ENCODE data around the gene MX1. TPM values are rescaled to one million over a fixed set of nuclear protein-coding genes. Genes with fewer than 3 reads are reported as not detected.

Gene MX1
- total RNA-seq, 2 donors from 2014 or later = 65.2 to 154 TPM

GRCh38 chr21:41429305-41429704, 3.3 kb downstream of the MX1 start:
- no peaks in the 10 kb centered on the region for H3K9me3 Mint-ChIP-seq
- ATAC-seq (replicated peaks in 1 of 2) (no peak), DNase-seq (no peak)
- H3K27ac Mint-ChIP-seq = no peak overlapping the region
- peaks cover 32% of the 10 kb centered on the region for H3K4me1 Mint-ChIP-seq (ENCODE audit: low read depth)
- no peak overlapping the region for H3K4me3 Mint-ChIP-seq
- no peaks in the 10 kb centered on the region for H3K27me3 Mint-ChIP-seq (ENCODE audit: low read depth)
- H3K36me3 Mint-ChIP-seq (ENCODE audit: insufficient read depth in 2 of 2) = peaks cover 8 to 17% of the 10 kb centered on the region in 2 donors

GRCh38 chr21:41429925-41430491, 4.0 kb downstream of the MX1 start:
- Mint-ChIP-seq H3K27me3 (ENCODE audit: low read depth) (no peaks in the 10 kb centered on the region), H3K9me3 (peaks cover 0 to 5% of the 10 kb centered on the region in 2 donors), H3K4me1 (ENCODE audit: low read depth) (peaks cover 30% of the 10 kb centered on the region), H3K27ac (no peak overlapping the region), H3K36me3 (ENCODE audit: insufficient read depth in 2 of 2) (peaks cover 14 to 20% of the 10 kb centered on the region in 2 donors), H3K4me3 (no peak overlapping the region)
- DNase-seq (no peak), ATAC-seq (replicated peaks in 1 of 2) (no peak)

GRCh38 chr21:41431788-41432548, 5.9 kb downstream of the MX1 start:
- no peak overlapping the region for H3K27ac Mint-ChIP-seq
- ATAC-seq (replicated peaks in 1 of 2) (no peak), DNase-seq (no peak)
- no peaks in the 10 kb centered on the region for H3K27me3 Mint-ChIP-seq (ENCODE audit: low read depth)
- peaks cover 25 to 28% of the 10 kb centered on the region in 2 donors for H3K36me3 Mint-ChIP-seq (ENCODE audit: insufficient read depth in 2 of 2)
- no peak overlapping the region for H3K4me3 Mint-ChIP-seq
- H3K4me1 Mint-ChIP-seq (ENCODE audit: low read depth) = peaks cover 20% of the 10 kb centered on the region
- peaks cover 5 to 10% of the 10 kb centered on the region in 2 donors for H3K9me3 Mint-ChIP-seq

GRCh38 chr21:41432562-41433460, 6.8 kb downstream of the MX1 start:
- no peak overlapping the region for H3K4me3 Mint-ChIP-seq
- no peak for DNase-seq
- H3K9me3 Mint-ChIP-seq = peaks cover 5 to 10% of the 10 kb centered on the region in 2 donors
- H3K36me3 Mint-ChIP-seq (ENCODE audit: insufficient read depth in 2 of 2) = peaks cover 26 to 28% of the 10 kb centered on the region in 2 donors
- no peaks in the 10 kb centered on the region for H3K27me3 Mint-ChIP-seq (ENCODE audit: low read depth)
- H3K27ac Mint-ChIP-seq = no peak overlapping the region
- H3K4me1 Mint-ChIP-seq (ENCODE audit: low read depth) = peaks cover 12% of the 10 kb centered on the region
- no peak for ATAC-seq (replicated peaks in 1 of 2)

GRCh38 chr21:41433566-41433965, 7.5 kb downstream of the MX1 start:
- Mint-ChIP-seq H3K4me3 (no peak overlapping the region), H3K4me1 (ENCODE audit: low read depth) (peaks cover 5% of the 10 kb centered on the region), H3K27me3 (ENCODE audit: low read depth) (no peaks in the 10 kb centered on the region), H3K27ac (no peak overlapping the region), H3K9me3 (peaks cover 5 to 10% of the 10 kb centered on the region in 2 donors), H3K36me3 (ENCODE audit: insufficient read depth in 2 of 2) (peaks cover 26% of the 10 kb centered on the region in 2 donors)
- ATAC-seq (replicated peaks in 1 of 2) = no peak
- DNase-seq = no peak

GRCh38 chr21:41435706-41436105, 9.7 kb downstream of the MX1 start:
- no peak for DNase-seq
- ATAC-seq (replicated peaks in 1 of 2) = no peak
- H3K9me3 Mint-ChIP-seq = peaks cover 5 to 10% of the 10 kb centered on the region in 2 donors
- H3K36me3 Mint-ChIP-seq (ENCODE audit: insufficient read depth in 2 of 2) = peaks cover 25 to 26% of the 10 kb centered on the region in 2 donors
- no peaks in the 10 kb centered on the region for H3K27me3 Mint-ChIP-seq (ENCODE audit: low read depth)
- H3K4me1 Mint-ChIP-seq (ENCODE audit: low read depth) = no peaks in the 10 kb centered on the region
- H3K27ac Mint-ChIP-seq = no peak overlapping the region
- no peak overlapping the region for H3K4me3 Mint-ChIP-seq

- ATAC-seq (replicated peaks in 1 of 2) (peak; percentile 29 to 68), DNase-seq (no peak)
- H3K27me3 Mint-ChIP-seq (ENCODE audit: low read depth) = no peaks in the 10 kb centered on the region
- no peaks in the 10 kb centered on the region for H3K4me1 Mint-ChIP-seq (ENCODE audit: low read depth)
- H3K36me3 Mint-ChIP-seq (ENCODE audit: insufficient read depth in 2 of 2) = peaks cover 23 to 26% of the 10 kb centered on the region in 2 donors
- H3K9me3 Mint-ChIP-seq = peaks cover 5 to 10% of the 10 kb centered on the region in 2 donors
- H3K27ac Mint-ChIP-seq = no peak overlapping the region
- H3K4me3 Mint-ChIP-seq = no peak overlapping the region
These were observed 11.7 kb downstream of the MX1 start for GRCh38 chr21:41437729-41438128.

- H3K9me3 Mint-ChIP-seq = peaks cover 5 to 10% of the 10 kb centered on the region in 2 donors
- no peak overlapping the region for H3K27ac Mint-ChIP-seq
- ATAC-seq (replicated peaks in 1 of 2) = no peak
- peaks cover 18 to 19% of the 10 kb centered on the region in 2 donors for H3K36me3 Mint-ChIP-seq (ENCODE audit: insufficient read depth in 2 of 2)
- H3K4me1 Mint-ChIP-seq (ENCODE audit: low read depth) = no peaks in the 10 kb centered on the region
- H3K27me3 Mint-ChIP-seq (ENCODE audit: low read depth) = no peaks in the 10 kb centered on the region
- no peak overlapping the region for H3K4me3 Mint-ChIP-seq
- no peak for DNase-seq
These were observed 12.5 kb downstream of the MX1 start for GRCh38 chr21:41438425-41439113.

GRCh38 chr21:41439248-41439647, 13.2 kb downstream of the MX1 start:
- no peaks in the 10 kb centered on the region for H3K4me1 Mint-ChIP-seq (ENCODE audit: low read depth)
- DNase-seq (no peak), ATAC-seq (replicated peaks in 1 of 2) (no peak)
- H3K9me3 Mint-ChIP-seq = peaks cover 5 to 10% of the 10 kb centered on the region in 2 donors
- H3K4me3 Mint-ChIP-seq = no peak overlapping the region
- peaks cover 18% of the 10 kb centered on the region in 2 donors for H3K36me3 Mint-ChIP-seq (ENCODE audit: insufficient read depth in 2 of 2)
- H3K27ac Mint-ChIP-seq = no peak overlapping the region
- no peaks in the 10 kb centered on the region for H3K27me3 Mint-ChIP-seq (ENCODE audit: low read depth)

GRCh38 chr21:41441546-41441945, 15.5 kb downstream of the MX1 start:
- no peak overlapping the region for H3K27ac Mint-ChIP-seq
- DNase-seq (no peak), ATAC-seq (replicated peaks in 1 of 2) (no peak)
- no peaks in the 10 kb centered on the region for H3K9me3 Mint-ChIP-seq
- H3K4me3 Mint-ChIP-seq = no peak overlapping the region
- H3K27me3 Mint-ChIP-seq (ENCODE audit: low read depth) = no peaks in the 10 kb centered on the region
- peaks cover 3 to 11% of the 10 kb centered on the region in 2 donors for H3K36me3 Mint-ChIP-seq (ENCODE audit: insufficient read depth in 2 of 2)
- H3K4me1 Mint-ChIP-seq (ENCODE audit: low read depth) = no peaks in the 10 kb centered on the region

GRCh38 chr21:41442481-41443186, 16.6 kb downstream of the MX1 start:
- no peaks in the 10 kb centered on the region for H3K9me3 Mint-ChIP-seq
- H3K4me1 Mint-ChIP-seq (ENCODE audit: low read depth) = no peaks in the 10 kb centered on the region
- H3K4me3 Mint-ChIP-seq = no peak overlapping the region
- DNase-seq (no peak), ATAC-seq (replicated peaks in 1 of 2) (no peak)
- no peak overlapping the region for H3K27ac Mint-ChIP-seq
- H3K36me3 Mint-ChIP-seq (ENCODE audit: insufficient read depth in 2 of 2) = peaks cover 2 to 10% of the 10 kb centered on the region in 2 donors
- H3K27me3 Mint-ChIP-seq (ENCODE audit: low read depth) = no peaks in the 10 kb centered on the region

- DNase-seq (no peak), ATAC-seq (replicated peaks in 1 of 2) (no peak)
- no peak overlapping the region for H3K27ac Mint-ChIP-seq
- H3K4me1 Mint-ChIP-seq (ENCODE audit: low read depth) = no peaks in the 10 kb centered on the region
- H3K4me3 Mint-ChIP-seq = no peak overlapping the region
- H3K27me3 Mint-ChIP-seq (ENCODE audit: low read depth) = no peaks in the 10 kb centered on the region
- no peaks in the 10 kb centered on the region for H3K9me3 Mint-ChIP-seq
- H3K36me3 Mint-ChIP-seq (ENCODE audit: insufficient read depth in 2 of 2) = peaks cover 2 to 10% of the 10 kb centered on the region in 2 donors
These were observed 17.5 kb downstream of the MX1 start for GRCh38 chr21:41443562-41443961.
